Measurements from ENCODE around the gene OGT. TPM values are rescaled to one million over a fixed set of nuclear protein-coding genes. Genes with fewer than 3 reads are reported as not detected.

The OGT gene
- polyA plus RNA-seq, 2 of the 4 experiments (the other 2 are of a cell fraction): 42.7 to 290 TPM

DNA sequence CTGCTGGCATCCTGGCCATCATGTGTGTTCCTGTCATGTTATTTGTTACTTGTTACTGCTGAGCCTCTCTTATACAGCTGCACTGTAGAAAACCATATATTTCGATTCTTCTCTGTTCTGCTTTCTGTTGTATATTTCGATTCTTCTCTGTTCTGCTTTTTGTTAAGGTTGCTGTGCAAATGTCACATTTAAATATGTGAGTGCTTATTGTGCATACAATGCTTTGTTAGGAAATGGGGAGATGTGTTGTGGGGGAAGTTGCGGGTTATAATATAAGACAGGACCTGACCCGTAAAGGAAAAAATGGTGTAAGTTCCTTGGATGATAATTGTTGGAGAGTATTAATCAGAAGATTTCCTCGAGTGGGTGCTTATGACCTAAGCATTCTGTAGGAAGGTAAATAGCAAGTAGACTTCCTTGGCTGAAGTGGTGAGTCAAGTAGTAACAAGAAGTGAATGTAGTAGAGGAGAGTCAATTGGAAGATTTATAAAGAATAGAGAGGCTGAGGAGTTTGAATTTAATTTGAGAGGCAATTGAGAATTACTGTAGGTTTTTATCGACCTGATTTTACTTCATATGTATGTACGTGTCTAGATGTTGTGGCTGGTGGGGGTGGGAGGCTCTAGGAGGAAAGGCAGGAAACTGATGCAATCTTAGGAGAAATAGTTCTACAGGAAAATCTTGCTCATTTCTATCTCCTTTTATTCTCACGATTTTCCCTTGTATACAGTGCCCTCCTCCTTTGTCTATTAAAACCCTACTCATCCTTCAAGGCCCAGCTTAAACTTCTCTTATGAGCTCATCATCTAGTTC lies 8.5 kb downstream of the OGT start (continued):
- TF ChIP-seq, protein P1, sequence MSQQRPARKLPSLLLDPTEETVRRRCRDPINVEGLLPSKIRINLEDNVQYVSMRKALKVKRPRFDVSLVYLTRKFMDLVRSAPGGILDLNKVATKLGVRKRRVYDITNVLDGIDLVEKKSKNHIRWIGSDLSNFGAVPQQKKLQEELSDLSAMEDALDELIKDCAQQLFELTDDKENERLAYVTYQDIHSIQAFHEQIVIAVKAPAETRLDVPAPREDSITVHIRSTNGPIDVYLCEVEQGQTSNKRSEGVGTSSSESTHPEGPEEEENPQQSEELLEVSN (IDR thresholded peaks at IDR 0.05; ENCODE audit: borderline replicate concordance, low read depth): no peak
- no peak for TF ChIP-seq GATA3 (IDR thresholded peaks at IDR 0.05; ENCODE audit: borderline replicate concordance)
- TF ChIP-seq MYC (IDR thresholded peaks at IDR 0.05; ENCODE audit: borderline replicate concordance, low read length): no peak
- TF ChIP-seq, protein P2, sequence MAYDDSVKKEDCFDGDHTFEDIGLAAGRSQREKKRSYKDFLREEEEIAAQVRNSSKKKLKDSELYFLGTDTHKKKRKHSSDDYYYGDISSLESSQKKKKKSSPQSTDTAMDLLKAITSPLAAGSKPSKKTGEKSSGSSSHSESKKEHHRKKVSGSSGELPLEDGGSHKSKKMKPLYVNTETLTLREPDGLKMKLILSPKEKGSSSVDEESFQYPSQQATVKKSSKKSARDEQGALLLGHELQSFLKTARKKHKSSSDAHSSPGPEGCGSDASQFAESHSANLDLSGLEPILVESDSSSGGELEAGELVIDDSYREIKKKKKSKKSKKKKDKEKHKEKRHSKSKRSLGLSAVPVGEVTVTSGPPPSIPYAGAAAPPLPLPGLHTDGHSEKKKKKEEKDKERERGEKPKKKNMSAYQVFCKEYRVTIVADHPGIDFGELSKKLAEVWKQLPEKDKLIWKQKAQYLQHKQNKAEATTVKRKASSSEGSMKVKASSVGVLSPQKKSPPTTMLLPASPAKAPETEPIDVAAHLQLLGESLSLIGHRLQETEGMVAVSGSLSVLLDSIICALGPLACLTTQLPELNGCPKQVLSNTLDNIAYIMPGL (CRISPR knock-in tag; IDR thresholded peaks at IDR 0.05; ENCODE audit: borderline replicate concordance): no peak

DNA sequence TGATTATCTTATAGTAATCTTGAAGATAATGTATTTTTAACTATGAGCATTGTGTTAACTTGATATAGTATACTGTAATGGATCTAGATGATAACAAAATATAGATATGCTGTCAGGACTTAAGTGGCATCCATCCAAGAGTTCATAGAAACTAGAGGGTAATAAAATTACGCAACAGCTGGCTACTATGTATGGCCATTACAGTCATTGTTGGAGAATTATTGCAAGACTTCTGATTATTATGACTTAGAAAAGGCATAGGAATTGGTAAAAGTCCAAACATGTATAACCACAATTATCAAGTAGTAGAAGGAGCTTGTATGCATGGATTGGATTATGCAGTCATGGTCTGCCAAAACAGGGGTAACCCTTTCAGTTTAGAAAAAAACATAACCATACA lies 9.5 kb downstream of the OGT start:
- ATAC-seq: no peak
- ChIA-PET POLR2A (interaction anchor here (2.7 kb wide), 1 partner anchor 9 kb away, joined by 22 read pairs; the partner anchor contains the start of gene OGT), CTCF (interaction anchor here (0.8 to 1.4 kb wide), 4 partner anchors 10 to 476 kb away, joined by 3 to 5 read pairs (median 4); no protein-coding TSS in a partner anchor)
- WGBS (ENCODE audit: missing lambda C conversion rate): 92% methylated on average over 1 of the region's 1 CpG
- no peak for DNase-seq (ENCODE audit: low read depth in 1 of 2, low spot score in 1 of 2)
- peak overlapping the region; percentile 70 for H3K4me2 ChIP-seq
- TF ChIP-seq, protein P3, sequence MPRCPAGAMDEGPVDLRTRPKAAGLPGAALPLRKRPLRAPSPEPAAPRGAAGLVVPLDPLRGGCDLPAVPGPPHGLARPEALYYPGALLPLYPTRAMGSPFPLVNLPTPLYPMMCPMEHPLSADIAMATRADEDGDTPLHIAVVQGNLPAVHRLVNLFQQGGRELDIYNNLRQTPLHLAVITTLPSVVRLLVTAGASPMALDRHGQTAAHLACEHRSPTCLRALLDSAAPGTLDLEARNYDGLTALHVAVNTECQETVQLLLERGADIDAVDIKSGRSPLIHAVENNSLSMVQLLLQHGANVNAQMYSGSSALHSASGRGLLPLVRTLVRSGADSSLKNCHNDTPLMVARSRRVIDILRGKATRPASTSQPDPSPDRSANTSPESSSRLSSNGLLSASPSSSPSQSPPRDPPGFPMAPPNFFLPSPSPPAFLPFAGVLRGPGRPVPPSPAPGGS (IDR thresholded peaks at IDR 0.05): no peak
- TF ChIP-seq CEBPB (IDR thresholded peaks at IDR 0.05): peak; percentile 68 to 84
- H3K9me3 ChIP-seq: no peaks in the 10 kb centered on the region
- H3K4me3 ChIP-seq: no peak overlapping the region
- no peak overlapping the region; a peak in 1 of 6 replicates for H3K27ac ChIP-seq
- no peak for FAIRE-seq
- peaks cover 69% of the 10 kb centered on the region for H3K4me1 ChIP-seq

DNA sequence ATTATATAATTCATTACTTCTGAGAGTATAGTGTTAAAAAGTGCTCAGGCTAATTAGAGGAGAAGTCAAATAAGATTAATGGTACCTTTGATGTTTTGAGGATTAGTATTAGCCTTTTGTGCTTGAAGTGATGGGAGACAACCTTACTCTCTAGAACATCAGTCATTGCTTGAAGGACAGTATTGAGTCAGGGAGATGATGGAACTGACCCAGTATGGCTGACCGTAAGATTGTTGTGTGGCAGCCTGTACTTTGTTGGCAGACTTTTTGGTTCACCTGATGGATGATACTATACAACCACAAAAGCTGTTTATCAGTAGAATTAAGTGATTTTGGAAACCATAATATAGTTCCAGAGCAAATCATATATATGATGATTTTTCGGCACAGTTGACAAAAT lies 9.9 kb downstream of the OGT start:
- H3K4me1 ChIP-seq: peaks cover 68% of the 10 kb centered on the region
- no peaks in the 10 kb centered on the region for H3K9me3 ChIP-seq
- H3K4me2 ChIP-seq: peak overlapping the region; percentile 70
- CTCF ChIA-PET: interaction anchor here (0.8 to 1.4 kb wide), 4 partner anchors 11 to 476 kb away, joined by 3 to 5 read pairs (median 4); no protein-coding TSS in a partner anchor
- WGBS (ENCODE audit: missing lambda C conversion rate): 78% methylated on average over 2 of the region's 2 CpGs
- H3K27ac ChIP-seq: 0 out of 6 replicates have a peak overlapping the region, but pooled peaks of 1 of the 2 experiments have one; percentile 19
- DNase-seq (ENCODE audit: low read depth in 1 of 2, low spot score in 1 of 2): no peak
- peak; percentile 47 to 52; a peak in 2 of 6 replicates for ATAC-seq
- no peak overlapping the region for H3K4me3 ChIP-seq
- POLR2A ChIA-PET: interaction anchor here (2.7 kb wide), 1 partner anchor 9 kb away, joined by 22 read pairs; the partner anchor contains the start of gene OGT
- TF ChIP-seq KDM5A (IDR thresholded peaks at IDR 0.05) (no peak), CHD2 (IDR thresholded peaks at IDR 0.05; ENCODE audit: low read length, partially characterized antibody) (no peak), MYC (IDR thresholded peaks at IDR 0.05; ENCODE audit: borderline replicate concordance, low read length) (no peak), ESRRA (IDR thresholded peaks at IDR 0.05; ENCODE audit: borderline replicate concordance, low read length) (no peak)
- TF ChIP-seq, protein P2 (CRISPR knock-in tag; IDR thresholded peaks at IDR 0.05; ENCODE audit: borderline replicate concordance): no peak
- TF ChIP-seq, protein P4, sequence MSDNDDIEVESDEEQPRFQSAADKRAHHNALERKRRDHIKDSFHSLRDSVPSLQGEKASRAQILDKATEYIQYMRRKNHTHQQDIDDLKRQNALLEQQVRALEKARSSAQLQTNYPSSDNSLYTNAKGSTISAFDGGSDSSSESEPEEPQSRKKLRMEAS (IDR thresholded peaks at IDR 0.05): no peak
- TF ChIP-seq, protein P5, sequence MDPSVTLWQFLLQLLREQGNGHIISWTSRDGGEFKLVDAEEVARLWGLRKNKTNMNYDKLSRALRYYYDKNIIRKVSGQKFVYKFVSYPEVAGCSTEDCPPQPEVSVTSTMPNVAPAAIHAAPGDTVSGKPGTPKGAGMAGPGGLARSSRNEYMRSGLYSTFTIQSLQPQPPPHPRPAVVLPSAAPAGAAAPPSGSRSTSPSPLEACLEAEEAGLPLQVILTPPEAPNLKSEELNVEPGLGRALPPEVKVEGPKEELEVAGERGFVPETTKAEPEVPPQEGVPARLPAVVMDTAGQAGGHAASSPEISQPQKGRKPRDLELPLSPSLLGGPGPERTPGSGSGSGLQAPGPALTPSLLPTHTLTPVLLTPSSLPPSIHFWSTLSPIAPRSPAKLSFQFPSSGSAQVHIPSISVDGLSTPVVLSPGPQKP (IDR thresholded peaks at IDR 0.05; ENCODE audit: low read depth, low read length): no peak
- TF ChIP-seq, protein P6, sequence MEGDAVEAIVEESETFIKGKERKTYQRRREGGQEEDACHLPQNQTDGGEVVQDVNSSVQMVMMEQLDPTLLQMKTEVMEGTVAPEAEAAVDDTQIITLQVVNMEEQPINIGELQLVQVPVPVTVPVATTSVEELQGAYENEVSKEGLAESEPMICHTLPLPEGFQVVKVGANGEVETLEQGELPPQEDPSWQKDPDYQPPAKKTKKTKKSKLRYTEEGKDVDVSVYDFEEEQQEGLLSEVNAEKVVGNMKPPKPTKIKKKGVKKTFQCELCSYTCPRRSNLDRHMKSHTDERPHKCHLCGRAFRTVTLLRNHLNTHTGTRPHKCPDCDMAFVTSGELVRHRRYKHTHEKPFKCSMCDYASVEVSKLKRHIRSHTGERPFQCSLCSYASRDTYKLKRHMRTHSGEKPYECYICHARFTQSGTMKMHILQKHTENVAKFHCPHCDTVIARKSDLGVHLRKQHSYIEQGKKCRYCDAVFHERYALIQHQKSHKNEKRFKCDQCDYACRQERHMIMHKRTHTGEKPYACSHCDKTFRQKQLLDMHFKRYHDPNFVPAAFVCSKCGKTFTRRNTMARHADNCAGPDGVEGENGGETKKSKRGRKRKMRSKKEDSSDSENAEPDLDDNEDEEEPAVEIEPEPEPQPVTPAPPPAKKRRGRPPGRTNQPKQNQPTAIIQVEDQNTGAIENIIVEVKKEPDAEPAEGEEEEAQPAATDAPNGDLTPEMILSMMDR (IDR thresholded peaks at IDR 0.05): no peak
- TF ChIP-seq, protein P7, sequence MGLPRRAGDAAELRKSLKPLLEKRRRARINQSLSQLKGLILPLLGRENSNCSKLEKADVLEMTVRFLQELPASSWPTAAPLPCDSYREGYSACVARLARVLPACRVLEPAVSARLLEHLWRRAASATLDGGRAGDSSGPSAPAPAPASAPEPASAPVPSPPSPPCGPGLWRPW (IDR thresholded peaks at IDR 0.05): no peak
- no peak for FAIRE-seq

Data from A549 (cell line).